Astrocyte (in vitro differentiated cells and primary cell): Measurements from ENCODE around the gene GSTA5.
"Not testable (repeated sequence)": the region's sequence is repeated elsewhere in the genome, so short reads cannot be mapped to it uniquely, and the experiment has no call there.

Source experiments
- CTCF ChIP-seq: IDR thresholded peaks from 2 replicates; pipeline ENCODE4 v1.5.1; 2011; ENCODE audit warnings: low read depth, mild to moderate bottlenecking, inconsistent platforms, low read length, moderate library complexity; ENCODE audit not compliant: insufficient read depth
- EZH2 ChIP-seq: IDR thresholded peaks from 2 replicates; pipeline ENCODE4 v1.6.1; 2012; ENCODE audit warnings: mild to moderate bottlenecking, low read length, inconsistent platforms; ENCODE audit not compliant: insufficient read depth

- TF ChIP-seq CTCF, EZH2: not testable (repeated sequence)
These were observed 20.5 kb upstream of the GSTA5 start for GRCh38 chr6:52861151-52861550.
